Spleen (tissue), 11 donors: Measurements from ENCODE around the gene OFD1. TPM values are rescaled to one million over a fixed set of nuclear protein-coding genes. Genes with fewer than 3 reads are reported as not detected.

Experiments used
- DNase-seq: peaks from one replicate; pipeline ENCODE4 v3.0.0-alpha.2; 2020
- H3K27ac ChIP-seq, 8 donors: fragments of 200-600 bp; sonication (generic) in 7 of 8; 1 replicate in 4 of 8; 2 replicates in 4 of 8; pipeline versions ENCODE4 v1.5.0 to v1.8.0; 2016 to 2021; ENCODE audit warnings: inconsistent platforms in 4 of 8, mild to moderate bottlenecking in 4 of 8, moderate library complexity in 1 of 8
- H3K27me3 ChIP-seq, 7 donors: fragments of 200-600 bp; sonication (generic) in 6 of 7; replicated peaks in 1 of 7; 1 replicate in 4 of 7; 2 replicates in 3 of 7; pipeline versions ENCODE4 v1.5.0 to v1.8.0; 2016 to 2021; ENCODE audit warnings: inconsistent platforms in 3 of 7, mild to moderate bottlenecking in 1 of 7
- H3K36me3 ChIP-seq, 6 donors: fragments of 200-600 bp; sonication (generic) in 5 of 6; 1 replicate in 4 of 6; 2 replicates in 2 of 6; pipeline versions ENCODE4 v1.5.0 to v1.8.0; 2016 to 2021; ENCODE audit warnings: inconsistent platforms in 2 of 6
- H3K4me1 ChIP-seq, 6 donors: fragments of 200-600 bp; sonication (generic) in 5 of 6; 1 replicate in 3 of 6; 2 replicates in 3 of 6; pipeline versions ENCODE4 v1.5.0 to v1.8.0; 2016 to 2021; ENCODE audit warnings: inconsistent platforms in 3 of 6
- H3K4me3 ChIP-seq, 8 donors: fragments of 200-600 bp; sonication (generic) in 7 of 8; 1 replicate in 4 of 8; 2 replicates in 4 of 8; pipeline versions ENCODE4 v1.5.0 to v1.8.0; 2016 to 2021; ENCODE audit warnings: inconsistent platforms in 4 of 8, mild to moderate bottlenecking in 4 of 8, moderate library complexity in 2 of 8
- H3K9me3 ChIP-seq, 8 donors: fragments of 200-600 bp; sonication (generic) in 7 of 8; 1 replicate in 4 of 8; 2 replicates in 4 of 8; pipeline versions ENCODE4 v1.5.0 to v1.8.0; 2016 to 2021; ENCODE audit warnings: inconsistent platforms in 4 of 8
- CTCF ChIP-seq, 11 experiments: fragments of 200-600 bp in 7 of 11; fragments of 450-650 bp in 4 of 11; sonication (generic) in 4 of 11; IDR thresholded peaks in 8 of 11; conservative IDR thresholded peaks in 3 of 11; 1 replicate in 7 of 11; 2 replicates in 4 of 11; pipeline versions ENCODE4 v1.4.0 to v1.8.0; 2016 to 2021; ENCODE audit warnings: antibody characterized with exemption in 11 of 11, inconsistent platforms in 4 of 11, mild to moderate bottlenecking in 1 of 11
- POLR2A ChIP-seq, 3 donors: fragments of 450-650 bp; IDR thresholded peaks; one replicate each; pipeline ENCODE4 v1.5.1; 2017; ENCODE audit warnings: antibody characterized with exemption in 3 of 3, mild to moderate bottlenecking in 1 of 3
- POLR2AphosphoS5 ChIP-seq, 3 donors: sonication (generic); formaldehyde crosslinking; IDR thresholded peaks; one replicate each; pipeline ENCODE4 v1.5.1; 2017; ENCODE audit warnings: antibody characterized with exemption in 3 of 3
- WGBS, 5 donors: extraction: QIAGEN DNeasy Blood & Tissue Kit in 3 of 5; methylation state at CpG; one replicate each; pipeline versions ENCODE4 v1.1.5 to v1.1.7; 2013 to 2018; 5-methylcytosine and 5-hydroxymethylcytosine counted together
- intact Hi-C: fragments of 100-400 bp; cut with DNase I; formaldehyde crosslinking; loops from one replicate; pipeline ENCODE4 v1.15.0; 2023; ENCODE audit warnings: low total_unique reads
- polyA plus RNA-seq, 3 donors: library from polyadenylated mRNA; stranded (reverse); fragments of 200-250 nt; gene quantifications; one replicate each; pipeline ENCODE4 v1.2.1, GENCODE V29; 2013
- total RNA-seq, 7 donors: library from RNA; depleted of rRNA in 3 of 7; stranded (reverse); fragments of >200 nt in 3 of 7; fragmentation: NEBNext Ultra II Directional in 4 of 7; extraction: Animal tissue kit (Norgen Biotek cat#: 25700) in 4 of 7; gene quantifications; one replicate each; pipeline versions ENCODE4 v1.1.0 to v1.2.1, GENCODE V29; 2016 to 2021
- donor health status: healthy with polysubstance abuse.
- donor health status: DM: no; HTN: no; CAD: no; lungs with moderate emphysema.
- donor health status: DM: no; HTN: no; CAD: no.
- donor health status: Bipolar disorder and iron deficiency.
- donor health status: healthy.
- donor health status: DM: no; HTN: no; CAD: no.
- donor health status: DM: yes; HTN: yes; CAD: no.

OFD1 gene
- total and polyA plus RNA-seq, 10 donors = 33.6 to 138 (median 50.9) TPM

- Histone ChIP-seq H3K27ac (no peak overlapping the region), H3K27me3 (peaks cover 0 to 14% (median 0%) of the 10 kb centered on the region in 7 donors), H3K9me3 (no peaks in the 10 kb centered on the region), H3K4me3 (no peak overlapping the region), H3K4me1 (no peaks in the 10 kb centered on the region), H3K36me3 (no peaks in the 10 kb centered on the region)
- 86 to 95% (median 88%) methylated on average over 10 of the region's 10 CpGs for WGBS, 5 donors
- TF ChIP-seq POLR2AphosphoS5 (IDR thresholded peaks at IDR 0.05) (no peak), POLR2A (IDR thresholded peaks at IDR 0.05) (no peak), CTCF (IDR thresholded peaks at IDR 0.05 in 8 of 11, conservative IDR thresholded peaks at IDR 0.05 in 3 of 11) (no peak)
- no peak for DNase-seq
- intact Hi-C loops = no loop called here
Observed at GRCh38 chrX:13794417-13794816, 59.9 kb downstream of the OFD1 start.

GRCh38 chrX:13797512-13797911 is 63.0 kb downstream of the OFD1 start:
- 76 to 92% (median 88%) methylated on average over 4 of the region's 4 CpGs for WGBS, 5 donors
- H3K4me1 ChIP-seq = no peaks in the 10 kb centered on the region
- intact Hi-C loops = no loop called here

GRCh38 chrX:13798184-13798583 is 63.6 kb downstream of the OFD1 start:
- no peaks in the 10 kb centered on the region for H3K4me1 ChIP-seq
- DNase-seq = no peak
- peaks cover 0 to 22% (median 0%) of the 10 kb centered on the region in 7 donors for H3K27me3 ChIP-seq
- 87 to 100% (median 95%) methylated on average over 4 of the region's 4 CpGs for WGBS, 5 donors
- no peak overlapping the region for H3K4me3 ChIP-seq
- TF ChIP-seq CTCF (IDR thresholded peaks at IDR 0.05 in 8 of 11, conservative IDR thresholded peaks at IDR 0.05 in 3 of 11) (no peak), POLR2A (IDR thresholded peaks at IDR 0.05) (no peak), POLR2AphosphoS5 (IDR thresholded peaks at IDR 0.05) (no peak)
- no peak overlapping the region for H3K27ac ChIP-seq
- peaks cover 0 to 6% (median 0%) of the 10 kb centered on the region in 8 donors for H3K9me3 ChIP-seq
- no peaks in the 10 kb centered on the region for H3K36me3 ChIP-seq
- intact Hi-C loops = no loop called here

More at GRCh38 chrX:13797512-13797911, 63.0 kb downstream of the OFD1 start:
- Histone ChIP-seq H3K4me3 (no peak overlapping the region), H3K36me3 (no peaks in the 10 kb centered on the region), H3K27ac (no peak overlapping the region), H3K9me3 (peaks cover 0 to 6% (median 0%) of the 10 kb centered on the region in 8 donors), H3K27me3 (peaks cover 0 to 21% (median 0%) of the 10 kb centered on the region in 7 donors)
- no peak for TF ChIP-seq POLR2A (IDR thresholded peaks at IDR 0.05)
- no peak for TF ChIP-seq CTCF (IDR thresholded peaks at IDR 0.05 in 8 of 11, conservative IDR thresholded peaks at IDR 0.05 in 3 of 11)
- TF ChIP-seq POLR2AphosphoS5 (IDR thresholded peaks at IDR 0.05) = no peak
- no peak for DNase-seq

- intact Hi-C loops = no loop called here
- H3K4me1 ChIP-seq = no peaks in the 10 kb centered on the region
- WGBS, 5 donors = 42 to 82% (median 69%) methylated on average over 6 of the region's 6 CpGs
- no peak overlapping the region for H3K4me3 ChIP-seq
- no peak overlapping the region for H3K27ac ChIP-seq
- no peaks in the 10 kb centered on the region for H3K36me3 ChIP-seq
- TF ChIP-seq POLR2A (IDR thresholded peaks at IDR 0.05) = no peak
- TF ChIP-seq POLR2AphosphoS5 (IDR thresholded peaks at IDR 0.05) = no peak
- no peak for TF ChIP-seq CTCF (IDR thresholded peaks at IDR 0.05 in 8 of 11, conservative IDR thresholded peaks at IDR 0.05 in 3 of 11)
- peaks cover 0 to 6% (median 0%) of the 10 kb centered on the region in 8 donors for H3K9me3 ChIP-seq
- no peak for DNase-seq
- peaks cover 0 to 24% (median 0%) of the 10 kb centered on the region in 7 donors for H3K27me3 ChIP-seq
Observed at GRCh38 chrX:13803116-13803515, 68.6 kb downstream of the OFD1 start.
